Activated B cell treated with CpG ODN at 0.5 μM for 24 hours (primary cell): Measurements from ENCODE around the gene PRKAG2. TPM values are rescaled to one million over a fixed set of nuclear protein-coding genes. Genes with fewer than 3 reads are reported as not detected.

Experiments
- ATAC-seq: fragments of 200-7000 bp; cut with Tn5 transposase; one replicate; pipeline ENCODE4 v1.10.0; 2021; ENCODE audit warnings: low read depth, mild to moderate bottlenecking, moderate library complexity
- CTCF ChIA-PET: fragments of 350-600 bp; sonication (Branson Sonifier 250); formaldehyde crosslinking; loops from one replicate; lab custom pipeline; 2021; ENCODE audit warnings: antibody characterized with exemption; lab: Charles Lee
- POLR2A ChIA-PET: fragments of 350-600 bp; sonication (Branson Sonifier 250); formaldehyde crosslinking; loops from one replicate; lab custom pipeline; 2021; ENCODE audit warnings: antibody characterized with exemption; lab: Charles Lee
- DNase-seq: peaks from one replicate; pipeline ENCODE4 v3.0.0; 2022
- H3K27ac Mint-ChIP-seq: one replicate; pipeline ENCODE4 v1.8.0; 2020; ENCODE audit warnings: mixed read lengths
- H3K27me3 Mint-ChIP-seq: one replicate; pipeline ENCODE4 v1.8.0; 2021; ENCODE audit warnings: mixed read lengths
- H3K36me3 Mint-ChIP-seq: one replicate; pipeline ENCODE4 v1.8.0; 2021; ENCODE audit warnings: low read depth, mixed read lengths
- H3K4me1 Mint-ChIP-seq: one replicate; pipeline ENCODE4 v1.8.0; 2021; ENCODE audit warnings: mixed read lengths
- H3K4me3 Mint-ChIP-seq: one replicate; pipeline ENCODE4 v1.8.0; 2020; ENCODE audit warnings: mild to moderate bottlenecking, mixed read lengths
- H3K9me3 Mint-ChIP-seq: one replicate; pipeline ENCODE4 v1.8.0; 2020; ENCODE audit warnings: mixed read lengths
- intact Hi-C: fragments of 100-400 bp; cut with micrococcal nuclease; formaldehyde crosslinking; loops from one replicate; pipeline ENCODE4 v1.15.1; 2024
- total RNA-seq: library from RNA; stranded (reverse); gene quantifications from 2 replicates; pipeline ENCODE4 v1.2.3, GENCODE V29; 2022
- TF ChIP-seq, protein P1 (sequence below): fragments of 200-600 bp; IDR thresholded peaks from one replicate; pipeline ENCODE4 v1.8.0; 2022; ENCODE audit warnings: antibody characterized with exemption, mild to moderate bottlenecking

Gene PRKAG2
- total RNA-seq, 1 donor from 2014 or later = 19.7 TPM

DNA sequence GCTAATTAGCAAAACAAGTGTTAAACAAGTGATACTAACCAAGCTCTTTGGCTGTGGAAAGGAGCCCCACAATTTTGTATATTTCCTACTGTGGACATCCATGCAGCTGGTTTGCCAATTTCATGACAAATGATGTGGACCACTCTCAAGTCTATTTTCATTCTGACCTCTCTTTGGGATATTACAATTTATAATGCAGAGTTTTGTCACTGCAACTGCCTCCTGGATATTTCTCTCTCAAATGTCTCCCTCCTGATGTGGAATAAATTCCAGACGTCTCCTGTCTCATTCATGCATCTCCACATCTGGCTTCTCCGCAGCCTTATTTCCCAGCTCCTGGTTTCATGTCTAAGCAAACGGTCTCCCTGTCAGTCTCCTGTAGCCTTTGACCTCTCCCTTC lies 276.6 kb downstream of the PRKAG2 start:
- peaks cover 2% of the 10 kb centered on the region for H3K4me1 Mint-ChIP-seq
- POLR2A ChIA-PET = no interaction called here
- H3K27me3 Mint-ChIP-seq = no peaks in the 10 kb centered on the region
- TF ChIP-seq, protein P1, sequence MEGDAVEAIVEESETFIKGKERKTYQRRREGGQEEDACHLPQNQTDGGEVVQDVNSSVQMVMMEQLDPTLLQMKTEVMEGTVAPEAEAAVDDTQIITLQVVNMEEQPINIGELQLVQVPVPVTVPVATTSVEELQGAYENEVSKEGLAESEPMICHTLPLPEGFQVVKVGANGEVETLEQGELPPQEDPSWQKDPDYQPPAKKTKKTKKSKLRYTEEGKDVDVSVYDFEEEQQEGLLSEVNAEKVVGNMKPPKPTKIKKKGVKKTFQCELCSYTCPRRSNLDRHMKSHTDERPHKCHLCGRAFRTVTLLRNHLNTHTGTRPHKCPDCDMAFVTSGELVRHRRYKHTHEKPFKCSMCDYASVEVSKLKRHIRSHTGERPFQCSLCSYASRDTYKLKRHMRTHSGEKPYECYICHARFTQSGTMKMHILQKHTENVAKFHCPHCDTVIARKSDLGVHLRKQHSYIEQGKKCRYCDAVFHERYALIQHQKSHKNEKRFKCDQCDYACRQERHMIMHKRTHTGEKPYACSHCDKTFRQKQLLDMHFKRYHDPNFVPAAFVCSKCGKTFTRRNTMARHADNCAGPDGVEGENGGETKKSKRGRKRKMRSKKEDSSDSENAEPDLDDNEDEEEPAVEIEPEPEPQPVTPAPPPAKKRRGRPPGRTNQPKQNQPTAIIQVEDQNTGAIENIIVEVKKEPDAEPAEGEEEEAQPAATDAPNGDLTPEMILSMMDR = no peak
- intact Hi-C loops = no loop called here
- H3K27ac Mint-ChIP-seq = no peak overlapping the region
- no peak for DNase-seq
- CTCF ChIA-PET = no interaction called here
- no peak overlapping the region for H3K4me3 Mint-ChIP-seq
- no peak for ATAC-seq
- no peaks in the 10 kb centered on the region for H3K9me3 Mint-ChIP-seq
- peaks cover 20% of the 10 kb centered on the region for H3K36me3 Mint-ChIP-seq

DNA sequence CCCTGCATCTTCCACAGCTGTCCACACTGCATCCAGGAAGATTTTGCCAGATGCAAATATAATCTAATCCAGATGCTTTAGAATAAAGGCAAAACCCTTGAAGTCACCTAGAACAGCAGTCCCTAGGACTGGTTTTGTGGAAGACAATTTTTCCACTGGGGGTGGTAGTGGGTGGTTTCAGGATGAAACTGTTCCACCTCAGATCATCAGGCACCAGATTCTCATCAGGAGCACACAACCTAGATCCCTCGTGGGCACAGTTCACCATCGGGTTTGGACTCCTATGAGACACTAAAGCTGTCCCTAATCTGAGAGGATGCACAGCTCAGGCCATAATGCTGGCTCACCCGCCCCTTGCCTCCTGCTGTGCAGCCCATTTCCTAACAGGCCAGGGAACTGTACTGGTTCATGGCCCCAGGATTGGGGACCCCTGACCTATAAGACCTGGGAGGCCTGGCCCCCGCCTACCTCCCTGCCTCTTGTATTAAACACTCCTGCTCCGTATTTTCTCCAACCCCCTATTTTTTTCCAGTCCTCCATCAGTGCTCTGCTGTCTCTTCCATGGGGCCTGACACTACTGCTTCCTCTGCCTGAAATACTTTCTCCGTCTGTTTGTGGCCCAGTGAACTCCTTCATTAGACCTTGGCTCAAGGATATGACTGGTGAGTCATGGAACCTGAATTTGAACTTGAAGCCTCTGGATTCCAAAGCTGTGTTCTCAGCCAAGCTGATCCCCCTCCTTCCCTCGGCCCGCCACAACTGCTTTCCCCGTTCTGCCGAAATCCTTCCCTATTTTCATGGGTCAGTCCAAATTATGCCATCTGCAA lies 277.3 kb downstream of the PRKAG2 start:
- ATAC-seq (no peak), DNase-seq (no peak)
- peaks cover 20% of the 10 kb centered on the region for H3K36me3 Mint-ChIP-seq
- peaks cover 2% of the 10 kb centered on the region for H3K4me1 Mint-ChIP-seq
- intact Hi-C loops = no loop called here
- CTCF ChIA-PET = interaction anchor here (0.6 kb wide), 1 partner anchor 150 kb away, joined by 3 read pairs; no protein-coding TSS in a partner anchor
- no peaks in the 10 kb centered on the region for H3K27me3 Mint-ChIP-seq
- H3K9me3 Mint-ChIP-seq = no peaks in the 10 kb centered on the region
- H3K27ac Mint-ChIP-seq = no peak overlapping the region
- TF ChIP-seq, protein P1 = no peak
- POLR2A ChIA-PET = no interaction called here
- H3K4me3 Mint-ChIP-seq = no peak overlapping the region

DNA sequence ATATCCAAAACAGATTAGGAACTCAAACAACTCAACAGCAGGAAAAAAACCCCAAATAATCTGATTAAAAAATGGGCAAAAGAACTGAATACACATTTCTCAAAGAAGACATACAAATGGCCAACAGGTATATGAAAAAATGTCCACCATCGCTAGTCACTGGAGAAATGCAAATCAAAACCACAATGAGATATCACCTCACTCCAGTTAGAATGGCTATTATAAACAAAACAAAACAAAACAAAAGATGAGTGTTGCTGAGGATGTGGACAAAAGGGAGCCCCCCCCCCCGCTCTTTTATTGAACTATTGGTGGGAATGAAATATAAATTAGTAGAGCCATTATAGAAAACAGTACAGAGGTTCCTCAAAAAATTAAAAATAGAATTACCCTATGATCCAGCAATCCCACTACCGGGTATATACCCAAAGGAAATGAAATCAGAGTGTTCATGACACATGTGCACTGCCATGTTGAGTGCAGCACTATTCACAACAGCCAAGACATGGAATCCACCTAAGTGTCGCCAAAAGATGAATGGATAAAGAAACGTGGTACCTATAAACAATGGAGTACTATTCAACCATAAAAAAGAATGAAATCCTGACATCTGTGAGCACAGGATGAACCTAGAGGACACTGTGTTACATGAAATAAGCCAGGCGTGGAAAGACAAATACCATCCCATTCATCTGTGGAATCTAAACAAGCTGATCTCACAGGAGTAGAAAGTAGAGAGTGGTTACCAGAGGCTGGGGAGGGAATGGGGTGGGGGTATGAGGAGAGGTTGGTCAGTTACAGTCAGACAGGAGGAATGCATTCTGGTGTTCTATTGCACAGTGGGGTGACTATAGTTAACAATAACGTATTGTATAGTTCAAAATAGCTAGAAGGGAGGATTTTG lies 279.1 kb downstream of the PRKAG2 start:
- ChIA-PET POLR2A (no interaction called here), CTCF (no interaction called here)
- Mint-ChIP-seq H3K27ac (no peak overlapping the region), H3K36me3 (peaks cover 21% of the 10 kb centered on the region), H3K4me3 (no peak overlapping the region), H3K9me3 (no peaks in the 10 kb centered on the region), H3K27me3 (no peaks in the 10 kb centered on the region), H3K4me1 (peaks cover 2% of the 10 kb centered on the region)
- ATAC-seq = no peak
- TF ChIP-seq, protein P1 = no peak
- no peak for DNase-seq
- intact Hi-C loops = no loop called here

DNA sequence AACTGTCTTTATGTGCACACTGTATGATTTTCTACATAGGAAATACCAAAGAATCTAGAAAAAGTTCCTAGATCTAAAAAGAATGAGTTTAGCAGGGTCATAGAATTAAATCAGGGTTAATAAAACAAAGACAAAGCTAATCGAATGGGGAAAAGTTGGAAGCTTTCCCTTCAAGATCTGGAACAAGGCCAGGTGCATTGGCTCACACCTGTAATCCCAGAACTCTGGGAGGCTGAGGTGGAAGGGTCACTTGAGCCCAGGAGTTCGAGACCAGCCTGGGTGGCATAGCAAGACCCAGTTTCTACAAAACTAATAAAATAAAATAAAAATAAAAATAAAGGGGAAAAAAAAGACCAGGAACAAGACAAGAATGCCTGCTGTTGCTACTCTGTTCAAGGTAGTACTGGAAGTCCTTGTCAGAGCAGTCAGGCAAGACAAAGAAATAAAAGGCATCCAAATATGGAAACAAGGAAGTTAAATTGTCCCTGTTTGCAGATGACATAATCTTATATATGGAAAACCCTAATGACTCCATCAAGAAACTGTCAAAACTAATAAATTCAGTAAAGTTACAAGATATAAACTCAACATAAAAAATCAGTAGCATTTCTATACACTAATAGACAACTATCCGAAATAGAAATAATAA lies 281.1 kb downstream of the PRKAG2 start:
- Mint-ChIP-seq H3K27ac (no peak overlapping the region), H3K36me3 (peaks cover 27% of the 10 kb centered on the region), H3K4me1 (peaks cover 9% of the 10 kb centered on the region), H3K4me3 (no peak overlapping the region), H3K9me3 (no peaks in the 10 kb centered on the region), H3K27me3 (no peaks in the 10 kb centered on the region)
- no peak for ATAC-seq
- CTCF ChIA-PET = interaction anchor here (0.6 kb wide), 1 partner anchor 19 kb away, joined by 3 read pairs; no protein-coding TSS in a partner anchor
- POLR2A ChIA-PET = no interaction called here
- intact Hi-C loops = no loop called here
- TF ChIP-seq, protein P1 = no peak
- DNase-seq = no peak
